Measurements from ENCODE around the gene MAP2K7.
A peak's percentile ranks its signal among the peaks of the same experiment; 100 is the strongest.
"Not testable (repeated sequence)": the region's sequence is repeated elsewhere in the genome, so short reads cannot be mapped to it uniquely, and the experiment has no call there.

The MAP2K7 gene

DNA sequence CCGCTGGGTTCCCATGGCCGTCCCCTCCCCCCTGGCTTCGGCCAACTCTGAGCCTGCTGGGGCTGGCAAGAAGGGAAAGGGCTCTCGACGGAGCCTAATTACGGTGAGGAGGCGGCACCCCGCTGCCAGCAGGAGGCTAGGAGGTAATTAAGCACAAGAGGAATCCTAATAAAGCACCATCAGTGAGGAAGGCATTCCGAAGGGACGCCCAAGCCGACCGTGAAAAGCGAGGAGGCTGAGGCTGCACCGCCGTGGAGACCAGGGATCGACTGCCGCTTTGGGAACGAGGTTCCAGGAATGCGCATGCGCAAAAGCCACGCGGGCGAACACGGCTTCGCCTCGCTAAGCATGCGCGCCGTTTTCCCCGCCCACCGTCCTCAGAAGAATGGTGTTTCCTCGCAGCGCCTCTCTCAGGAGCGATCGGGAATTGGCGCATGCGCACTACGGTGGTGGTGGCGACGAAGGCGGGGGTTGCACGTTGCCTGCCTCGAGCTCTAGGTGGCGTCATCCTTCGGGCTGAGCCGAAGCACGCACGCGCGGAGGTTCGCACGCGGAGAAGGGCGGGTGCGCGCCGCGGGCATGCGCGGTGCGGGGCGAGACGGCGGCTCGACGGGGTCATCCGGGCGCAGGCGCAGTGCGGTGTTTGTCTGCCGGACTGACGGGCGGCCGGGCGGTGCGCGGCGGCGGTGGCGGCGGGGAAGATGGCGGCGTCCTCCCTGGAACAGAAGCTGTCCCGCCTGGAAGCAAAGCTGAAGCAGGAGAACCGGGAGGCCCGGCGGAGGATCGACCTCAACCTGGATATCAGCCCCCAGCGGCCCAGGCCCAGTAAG lies at the start of gene MAP2K7:
TSS of gene MAP2K7 (plus strand) at position 634 of the 830 bp plus-strand sequence. CDS start at position 702, 68 bp downstream.
- DNase-seq = peak; percentile 98

DNA sequence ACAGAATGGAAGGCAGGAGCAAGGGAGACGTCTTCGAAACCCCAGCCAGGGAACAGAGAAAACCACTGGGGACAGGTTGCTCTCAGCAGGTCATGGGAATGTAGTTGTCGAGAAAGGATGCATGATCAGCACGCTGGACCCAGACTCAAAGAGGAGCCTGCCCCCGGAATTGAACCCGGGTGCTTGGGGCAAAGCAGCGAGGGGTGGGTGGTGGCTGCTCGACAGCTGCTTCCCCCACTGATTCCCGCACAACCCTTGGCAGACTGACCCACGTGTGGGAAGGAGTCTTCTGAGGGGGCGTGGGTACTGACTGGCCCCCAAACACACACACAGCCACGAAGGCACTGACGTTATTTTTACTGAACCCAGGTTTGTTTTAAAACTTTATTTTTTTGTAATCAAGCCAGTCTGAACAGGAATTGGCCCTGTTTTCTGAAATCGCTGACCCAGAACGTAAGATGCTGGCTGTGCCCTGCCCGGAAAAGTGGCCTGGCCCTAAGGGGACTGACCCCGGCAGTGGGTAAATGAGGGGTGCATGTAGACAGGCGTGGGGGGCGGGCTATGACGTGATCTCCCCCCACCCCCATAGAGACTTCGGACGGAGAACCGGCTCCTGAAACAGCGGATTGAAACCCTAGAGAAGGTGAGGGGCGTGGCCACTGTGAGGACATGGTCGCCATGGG lies 48.1 kb upstream of the MAP2K7 start:
- no peak for DNase-seq

DNA sequence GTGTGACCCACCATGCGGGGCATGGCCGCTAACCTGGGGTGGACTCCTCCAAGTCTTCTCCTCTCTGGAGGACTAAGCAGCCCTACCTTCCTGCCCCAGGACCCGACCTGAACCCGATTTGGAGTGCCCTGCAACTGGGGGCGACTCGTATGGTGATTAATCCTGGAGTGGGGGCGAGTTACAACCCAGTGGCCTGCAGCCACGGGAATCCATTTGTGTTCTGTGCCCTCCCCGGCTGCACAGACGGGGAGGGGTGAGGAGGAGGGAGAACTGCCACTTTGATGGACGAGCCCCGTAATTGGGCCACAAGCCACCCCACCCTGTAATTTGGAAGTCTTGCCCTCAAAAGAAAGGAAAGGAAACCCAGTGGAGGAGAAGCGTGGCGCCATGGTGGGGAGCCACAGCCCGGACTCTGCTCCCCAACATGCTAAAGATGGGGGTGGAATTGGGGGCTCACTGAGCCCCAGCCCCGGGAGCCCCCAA lies 47.5 kb upstream of the MAP2K7 start:
- no peak for DNase-seq

DNA sequence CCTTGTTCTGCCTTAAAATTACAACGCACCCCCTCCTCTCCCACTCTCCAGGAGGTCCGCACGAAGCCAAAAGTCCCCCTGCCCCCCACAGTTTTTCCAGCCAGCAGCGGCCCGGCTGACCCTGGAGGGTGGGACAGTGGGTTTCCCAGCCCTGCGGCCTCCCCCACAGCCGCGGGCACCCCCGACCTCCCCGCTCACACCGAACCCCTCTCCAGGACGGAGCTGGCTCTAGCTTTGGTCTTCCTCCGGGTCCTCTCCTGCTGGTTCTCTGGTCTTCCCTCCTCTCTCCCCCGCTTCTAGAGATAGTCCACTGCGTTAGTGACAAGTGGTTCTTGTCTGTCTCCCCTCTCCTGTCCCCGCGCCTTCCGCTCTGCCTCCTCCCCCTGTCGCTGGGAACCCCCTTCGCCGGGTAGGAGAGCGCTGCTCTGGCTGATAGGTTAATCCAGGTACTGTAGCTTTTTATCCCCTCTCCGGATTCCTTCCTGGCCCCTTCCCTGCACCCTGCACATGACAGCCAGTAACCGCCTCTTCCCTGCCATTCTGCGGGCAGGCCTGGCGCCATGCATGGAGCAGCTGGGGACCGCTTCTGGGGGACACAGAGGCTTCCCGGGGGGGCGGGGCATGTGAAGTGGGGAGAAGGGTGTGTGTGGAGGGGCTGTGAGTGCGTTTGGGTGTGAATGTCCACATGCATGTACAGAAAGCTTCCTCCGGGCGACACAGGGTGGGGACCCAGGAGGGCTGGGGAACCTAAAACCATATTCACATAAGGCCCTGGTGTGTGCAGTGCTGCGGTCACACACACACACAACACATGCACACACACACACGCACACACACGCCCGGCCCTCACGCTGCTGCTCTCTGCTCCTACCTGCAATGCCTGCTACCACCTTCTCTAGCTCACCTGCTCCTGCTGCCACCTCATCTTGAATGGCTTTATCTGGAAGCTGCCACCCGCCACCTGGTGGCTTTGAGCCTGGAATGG lies 46.7 kb upstream of the MAP2K7 start:
- no peak for DNase-seq

- DNase-seq = no peak
These were observed 46.0 kb upstream of the MAP2K7 start for GRCh38 chr19:7857727-7858108.

- DNase-seq = peak; percentile 35
These were observed 45.4 kb upstream of the MAP2K7 start for GRCh38 chr19:7858109-7858770.

- DNase-seq = not testable (repeated sequence)
These were observed 44.6 kb upstream of the MAP2K7 start for GRCh38 chr19:7859087-7859486.

DNA sequence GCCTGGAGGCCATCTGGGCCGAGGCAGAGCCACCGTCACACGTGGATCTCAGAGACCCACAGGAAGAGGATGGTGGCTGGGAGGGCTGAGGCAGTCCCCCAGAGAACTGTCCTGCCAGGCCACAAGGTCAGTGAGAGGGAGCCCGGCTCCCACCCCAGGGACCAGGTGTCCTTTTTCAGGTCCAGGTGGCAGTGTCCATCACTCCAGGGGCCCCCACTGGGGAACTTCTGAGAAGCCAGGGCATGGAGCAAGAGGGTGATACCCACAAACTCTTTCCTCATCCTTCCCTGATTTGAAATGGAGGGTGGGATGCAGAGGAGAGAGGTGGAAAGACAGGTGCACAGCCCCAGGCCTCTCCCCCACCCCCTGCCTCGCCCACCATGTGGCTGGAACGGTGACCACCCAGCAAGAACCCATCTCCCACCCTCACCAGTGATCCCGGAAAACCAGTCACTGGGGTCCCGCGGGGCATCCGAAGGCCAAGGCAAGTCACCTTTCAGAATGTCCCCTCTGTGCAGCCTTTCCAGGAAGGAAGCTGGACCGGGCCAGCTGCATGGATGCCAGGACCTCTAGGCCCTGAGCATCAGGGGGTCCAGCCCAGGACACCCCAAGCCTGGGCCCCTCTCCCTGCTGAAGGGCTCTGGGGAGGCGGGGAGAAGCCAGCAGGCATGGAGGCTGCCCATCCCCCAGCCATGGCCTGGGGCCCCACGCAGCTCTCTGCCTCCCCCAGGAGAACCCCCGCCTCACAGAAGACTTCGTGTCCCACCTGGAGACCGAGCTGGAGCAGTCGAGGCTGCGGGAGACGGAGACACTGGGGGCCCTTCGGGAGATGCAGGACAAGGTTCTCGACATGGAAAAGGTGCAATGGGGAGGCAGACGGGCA lies 43.6 kb upstream of the MAP2K7 start:
- no peak for DNase-seq

- no peak for DNase-seq
These were observed 42.7 kb upstream of the MAP2K7 start for GRCh38 chr19:7860714-7861618.

DNA sequence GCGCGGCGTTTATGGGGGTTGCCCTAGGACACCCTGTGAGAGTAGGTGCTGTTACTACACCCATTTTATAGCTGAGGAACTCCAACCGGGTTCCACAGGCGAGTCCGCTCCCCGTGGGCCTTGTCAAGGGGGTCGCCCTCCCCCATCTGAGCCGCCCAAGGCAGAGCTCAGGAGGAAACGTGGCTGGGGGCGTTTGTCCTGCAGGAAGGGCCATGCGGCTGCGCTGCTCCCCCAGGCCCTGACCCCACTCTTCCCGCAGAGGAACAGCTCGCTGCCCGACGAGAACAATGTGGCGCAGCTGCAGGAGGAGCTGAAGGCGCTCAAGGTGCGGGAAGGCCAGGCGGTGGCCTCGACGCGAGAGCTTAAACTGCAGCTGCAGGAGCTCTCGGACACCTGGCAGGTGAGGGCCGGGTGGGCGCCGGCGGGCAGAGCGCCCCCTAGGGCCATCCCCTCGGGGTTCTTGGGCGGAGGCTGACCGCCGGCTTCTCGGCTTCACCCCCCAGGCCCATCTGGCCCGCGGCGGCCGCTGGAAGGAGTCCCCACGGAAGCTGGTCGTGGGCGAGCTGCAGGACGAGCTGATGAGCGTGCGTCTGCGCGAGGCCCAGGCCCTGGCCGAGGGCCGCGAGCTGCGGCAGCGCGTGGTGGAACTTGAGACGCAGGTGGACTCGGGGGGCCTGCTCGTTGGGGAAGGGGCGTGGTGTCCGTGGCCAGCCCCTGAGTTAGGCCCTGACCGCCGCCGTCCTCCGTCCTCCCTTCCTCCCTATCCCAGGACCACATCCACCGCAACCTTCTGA lies 41.9 kb upstream of the MAP2K7 start:
- no peak for DNase-seq

DNA sequence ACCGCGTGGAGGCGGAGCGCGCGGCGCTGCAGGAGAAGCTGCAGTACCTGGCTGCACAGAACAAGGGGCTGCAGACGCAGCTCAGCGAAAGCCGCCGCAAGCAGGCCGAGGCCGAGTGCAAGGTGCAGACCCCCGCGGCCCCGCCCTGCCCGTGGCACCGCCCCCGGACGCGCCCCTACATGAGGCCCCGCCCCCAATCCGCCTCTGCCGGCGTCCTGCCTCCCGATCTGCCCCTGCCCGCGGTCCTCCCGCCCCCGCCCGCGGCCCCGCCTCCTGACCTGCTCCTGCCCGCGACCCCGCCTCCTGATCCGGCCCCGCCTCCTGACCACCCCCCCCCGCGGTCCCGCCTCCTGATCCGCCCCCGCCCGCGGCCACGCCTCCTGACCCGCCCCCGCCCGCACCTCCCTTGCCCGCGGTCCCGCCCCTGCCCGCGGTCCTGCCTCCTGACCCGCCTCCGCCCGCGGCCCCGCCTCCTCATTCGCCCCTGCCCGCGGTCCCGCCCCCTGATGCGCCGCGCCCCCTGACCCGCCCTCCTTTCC lies 41.2 kb upstream of the MAP2K7 start:
- DNase-seq = no peak

- DNase-seq = no peak
These were observed 40.3 kb upstream of the MAP2K7 start for GRCh38 chr19:7863157-7863970.

DNA sequence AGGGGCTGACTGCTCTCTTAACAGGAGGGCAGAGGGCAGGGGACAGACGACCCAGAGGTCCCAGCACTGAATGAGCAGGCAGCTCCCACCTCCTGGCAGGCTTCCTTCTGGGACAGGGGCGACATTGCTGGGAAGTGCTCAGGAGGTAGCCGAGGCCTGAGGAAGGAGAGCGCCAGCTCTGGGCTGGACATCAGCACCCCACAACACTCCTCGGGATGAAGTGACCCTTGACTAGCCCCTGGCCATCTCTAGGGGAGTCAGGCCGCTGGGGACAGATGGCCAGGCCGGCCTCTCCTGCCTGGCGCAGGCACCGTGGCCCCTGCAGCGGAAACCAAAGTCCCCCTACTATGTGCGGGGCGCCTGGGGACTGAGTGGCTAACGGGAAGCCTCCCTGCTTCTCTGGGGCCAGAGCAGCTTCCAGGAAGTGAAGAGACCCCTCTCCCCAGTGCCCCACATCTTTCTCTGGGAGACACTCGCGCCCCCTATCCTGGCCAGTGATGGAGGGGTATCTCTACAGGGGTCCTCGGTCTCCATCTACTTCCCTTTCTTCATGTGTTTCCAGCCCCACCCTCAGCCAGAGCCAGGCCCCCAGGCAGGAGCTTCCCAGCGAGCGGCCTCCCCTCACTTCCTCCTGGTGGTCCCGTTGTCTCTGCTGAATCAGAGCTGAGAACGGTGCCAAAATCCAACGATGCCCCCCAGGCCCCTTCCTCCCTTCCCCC lies 39.5 kb upstream of the MAP2K7 start:
- no peak for DNase-seq

DNA sequence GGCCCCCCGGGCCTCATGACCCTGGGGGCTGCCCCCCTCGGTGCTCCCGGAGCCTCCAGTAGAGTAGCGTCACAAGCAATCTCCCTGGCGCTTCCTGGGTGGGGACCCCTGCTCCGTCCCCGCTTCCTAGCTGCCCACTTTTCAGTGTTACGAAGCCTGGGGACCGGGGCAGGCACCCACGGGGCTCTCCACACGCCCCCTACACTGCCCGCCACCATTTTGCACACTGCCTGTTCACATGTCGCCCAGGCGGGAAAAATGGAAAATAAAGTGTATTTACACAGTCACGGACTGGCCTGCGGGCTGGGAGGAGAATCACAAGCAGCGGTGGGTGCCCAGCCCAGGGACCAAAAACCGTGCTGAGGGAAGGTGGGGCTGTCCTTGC lies 39.0 kb upstream of the MAP2K7 start:
- DNase-seq = no peak

GRCh38 chr19:7865262-7865911 lies 38.3 kb upstream of the MAP2K7 start:
- no peak for DNase-seq

GRCh38 chr19:7866399-7867091 lies 37.1 kb upstream of the MAP2K7 start:
- no peak for DNase-seq
